NB4 (cell line): ENCODE results near the gene CCDC78.

Source experiments
- POLR2A ChIP-seq: IDR thresholded peaks from 2 replicates; pipeline ENCODE4 v1.6.1; 2011; ENCODE audit warnings: mild to moderate bottlenecking; ENCODE audit not compliant: insufficient read length; ENCODE audit errors: extremely low read depth
- TF ChIP-seq, protein P1 (sequence below): IDR thresholded peaks from one replicate; pipeline ENCODE4 v1.5.1; 2012; ENCODE audit warnings: low read depth, low read length

GRCh38 chr16:709566-710499 is 16.4 kb downstream of the CCDC78 start:
- no peak for TF ChIP-seq POLR2A
- TF ChIP-seq, protein P1, sequence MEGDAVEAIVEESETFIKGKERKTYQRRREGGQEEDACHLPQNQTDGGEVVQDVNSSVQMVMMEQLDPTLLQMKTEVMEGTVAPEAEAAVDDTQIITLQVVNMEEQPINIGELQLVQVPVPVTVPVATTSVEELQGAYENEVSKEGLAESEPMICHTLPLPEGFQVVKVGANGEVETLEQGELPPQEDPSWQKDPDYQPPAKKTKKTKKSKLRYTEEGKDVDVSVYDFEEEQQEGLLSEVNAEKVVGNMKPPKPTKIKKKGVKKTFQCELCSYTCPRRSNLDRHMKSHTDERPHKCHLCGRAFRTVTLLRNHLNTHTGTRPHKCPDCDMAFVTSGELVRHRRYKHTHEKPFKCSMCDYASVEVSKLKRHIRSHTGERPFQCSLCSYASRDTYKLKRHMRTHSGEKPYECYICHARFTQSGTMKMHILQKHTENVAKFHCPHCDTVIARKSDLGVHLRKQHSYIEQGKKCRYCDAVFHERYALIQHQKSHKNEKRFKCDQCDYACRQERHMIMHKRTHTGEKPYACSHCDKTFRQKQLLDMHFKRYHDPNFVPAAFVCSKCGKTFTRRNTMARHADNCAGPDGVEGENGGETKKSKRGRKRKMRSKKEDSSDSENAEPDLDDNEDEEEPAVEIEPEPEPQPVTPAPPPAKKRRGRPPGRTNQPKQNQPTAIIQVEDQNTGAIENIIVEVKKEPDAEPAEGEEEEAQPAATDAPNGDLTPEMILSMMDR, result no peak
